K562 (cell line): ENCODE results near the gene JPH4. TPM values are rescaled to one million over a fixed set of nuclear protein-coding genes. Genes with fewer than 3 reads are reported as not detected.

Experiments
- ATAC-seq: fragments of 200-7000 bp; cut with Tn5 transposase; 3 replicates; pipeline ENCODE4 v1.9.1; 2020; ENCODE audit warnings: moderate library complexity
- BruUV-seq: library from RNA; stranded (reverse); fragments of 400-500 nt; replicated peaks from 2 replicates; lab custom pipeline; 2021; lab: Mats Ljungman, UMichigan
- CTCF ChIA-PET: fragments of 300-600 bp; formaldehyde crosslinking; extraction: SDS; loops from one replicate; lab custom pipeline; 2021; ENCODE audit warnings: low intra/inter-chr PET ratio; lab: Yijun Ruan, JAX
- POLR2A ChIA-PET: fragments of 300-600, 350-650 bp; sonication (Branson Sonifier 250); formaldehyde crosslinking; extraction: SDS; loops from one replicate; lab custom pipeline; 2021; ENCODE audit warnings: antibody characterized with exemption, inconsistent platforms; lab: Yijun Ruan, JAX
- DNase-seq, 4 experiments: peaks; one replicate each; pipeline versions ENCODE4 v3.0.0 to v3.0.0-alpha.2; 2011 to 2018; ENCODE audit warnings: low spot score in 3 of 4, mixed read lengths in 3 of 4; ENCODE audit errors: extremely low read depth in 1 of 4
- FAIRE-seq: peaks from 2 replicates; lab custom pipeline; 2011; peaks lifted over from hg19 to GRCh38; lab: Jason Lieb, UNC
- H2AFZ ChIP-seq: 2 replicates; pipeline ENCODE4 v1.6.0; 2011; ENCODE audit warnings: low read depth, low read length, control low read depth, inconsistent platforms
- H3K27ac ChIP-seq: fragments of 200-600 bp; 3 replicates; pipeline ENCODE4 v1.8.0; 2011; ENCODE audit warnings: low read depth, mild to moderate bottlenecking, control low read depth, inconsistent platforms, low read length, moderate library complexity, mixed read lengths; ENCODE audit errors: extremely low read depth
- H3K27me3 ChIP-seq, 2 experiments: fragments of 300-600 bp in 1 of 2; 2 replicates in 1 of 2; 3 replicates in 1 of 2; pipeline versions ENCODE4 v1.6.0 to v1.8.0; 2011; ENCODE audit warnings: inconsistent platforms in 2 of 2, low read length in 2 of 2, mild to moderate bottlenecking in 1 of 2, mixed read lengths in 1 of 2, moderate library complexity in 1 of 2; ENCODE audit not compliant: control insufficient read depth in 2 of 2, insufficient read depth in 2 of 2
- H3K36me3 ChIP-seq: fragments of 300-600 bp; 3 replicates; pipeline ENCODE4 v1.8.0; 2011; ENCODE audit warnings: mild to moderate bottlenecking, low read length, inconsistent platforms; ENCODE audit not compliant: control insufficient read depth, insufficient read depth
- H3K4me1 ChIP-seq, 2 experiments: fragments of 200-600 bp in 1 of 2; replicated peaks in 1 of 2; 2 replicates in 1 of 2; 3 replicates in 1 of 2; pipeline versions ENCODE4 v1.5.1 to v1.8.0; 2011; ENCODE audit warnings: inconsistent platforms in 2 of 2, low read length in 2 of 2, mild to moderate bottlenecking in 1 of 2, mixed read lengths in 1 of 2, moderate library complexity in 1 of 2; ENCODE audit not compliant: control insufficient read depth in 2 of 2, insufficient read depth in 2 of 2
- H3K4me2 ChIP-seq: 2 replicates; pipeline ENCODE4 v1.6.1; 2011; ENCODE audit warnings: low read length, control low read depth, inconsistent platforms, mixed read lengths; ENCODE audit not compliant: insufficient read depth
- H3K4me3 ChIP-seq: fragments of 200-600 bp; sonication (generic), shearing (Covaris generic); 2 replicates; pipeline ENCODE4 v1.5.1; 2016; ENCODE audit warnings: control low read depth, inconsistent platforms
- H3K79me2 ChIP-seq: fragments of 200-600 bp; 3 replicates; pipeline ENCODE4 v1.8.0; 2011; ENCODE audit warnings: low read length, inconsistent platforms; ENCODE audit not compliant: control insufficient read depth, insufficient read depth
- H3K9ac ChIP-seq, 2 experiments: 2 replicates each; pipeline versions ENCODE4 v1.6.0 to v1.6.1; 2011; ENCODE audit warnings: low read depth in 2 of 2, low read length in 2 of 2, control low read depth in 1 of 2, inconsistent platforms in 1 of 2, mild to moderate bottlenecking in 1 of 2, mixed read lengths in 1 of 2; ENCODE audit not compliant: insufficient read depth in 1 of 2
- H3K9me1 ChIP-seq: one replicate; pipeline ENCODE4 v1.6.0; 2011; ENCODE audit warnings: inconsistent platforms, mild to moderate bottlenecking, low read length, moderate library complexity; ENCODE audit not compliant: control insufficient read depth, insufficient read depth
- H3K9me3 ChIP-seq: replicated peaks from 2 replicates; pipeline ENCODE4 v1.5.1; 2011; ENCODE audit warnings: low read depth, low read length, inconsistent platforms; ENCODE audit not compliant: control insufficient read depth, insufficient read depth
- H4K20me1 ChIP-seq: replicated peaks from 2 replicates; pipeline ENCODE4 v1.6.1; 2011; ENCODE audit warnings: low read length, inconsistent platforms, mixed read lengths; ENCODE audit not compliant: control insufficient read depth, insufficient read depth
- CTCF ChIP-seq, 3 experiments: IDR thresholded peaks in 2 of 3; conservative IDR thresholded peaks in 1 of 3; 2 replicates each; pipeline ENCODE4 v1.5.1; 2011 to 2012; ENCODE audit warnings: low read length in 3 of 3, mild to moderate bottlenecking in 3 of 3, control low read depth in 2 of 3, improper control_type of control experiment in 1 of 3, inconsistent platforms in 1 of 3, low read depth in 1 of 3, mixed read lengths in 1 of 3, moderate library complexity in 1 of 3; ENCODE audit not compliant: insufficient read depth in 2 of 3
- ETV6 ChIP-seq, 3 experiments: fragments of 150-350 bp in 1 of 3; sonication (generic) in 1 of 3; formaldehyde crosslinking in 1 of 3; IDR thresholded peaks; 2 replicates each; pipeline versions ENCODE4 v1.6.1 to v1.8.0; 2014 to 2022; ENCODE audit warnings: borderline replicate concordance in 2 of 3, low read depth in 2 of 3, antibody characterized with exemption in 1 of 3, low read length in 1 of 3, mild to moderate bottlenecking in 1 of 3, missing genetic modification reagents in 1 of 3
- HNRNPH1 ChIP-seq: fragments of 200-400 bp; formaldehyde crosslinking; optimal IDR thresholded peaks from 2 replicates; pipeline ENCODE3; 2017; ENCODE audit warnings: low read depth, mild to moderate bottlenecking, low read length, moderate library complexity
- IRF2 ChIP-seq: sonication (generic); formaldehyde crosslinking; IDR thresholded peaks from 2 replicates; pipeline ENCODE4 v1.8.1; 2022; ENCODE audit warnings: mild to moderate bottlenecking, missing genetic modification reagents
- NFE2L1 ChIP-seq: fragments of 450-650 bp; IDR thresholded peaks from 2 replicates; pipeline ENCODE4 v1.6.1; 2016; ENCODE audit warnings: missing genetic modification characterization, low read depth, mild to moderate bottlenecking, missing compliant biosample characterization, moderate library complexity, borderline replicate concordance
- TEAD4 ChIP-seq, 2 experiments: sonication (generic) in 1 of 2; formaldehyde crosslinking in 1 of 2; IDR thresholded peaks; 2 replicates each; pipeline versions ENCODE4 v1.6.1 to v1.8.0; 2012 to 2022; ENCODE audit warnings: borderline replicate concordance in 1 of 2, inconsistent platforms in 1 of 2, low read length in 1 of 2, mild to moderate bottlenecking in 1 of 2, missing genetic modification reagents in 1 of 2
- ZNF764 ChIP-seq: fragments of 250-450 bp; sonication (Bioruptor Pico); IDR thresholded peaks from 2 replicates; pipeline ENCODE4 v1.4.0; 2020; ENCODE audit warnings: low read depth, mild to moderate bottlenecking, moderate library complexity
- WGBS: fragments of 100-300 bp; shearing (Covaris generic); methylation state at CpG from one replicate; pipeline ENCODE4 v1.1.6; 2016; ENCODE audit warnings: low coverage, mixed read lengths; ENCODE audit not compliant: insufficient coverage; ENCODE audit errors: missing lambda C conversion rate; 5-methylcytosine and 5-hydroxymethylcytosine counted together
- in situ Hi-C: fragments of 300-500 bp; cut with MboI; formaldehyde crosslinking; loops from 4 replicates; pipeline ENCODE4 v1.15.0; 2018; ENCODE audit warnings: inconsistent platforms, mixed read lengths
- intact Hi-C: fragments of 100-400 bp; cut with micrococcal nuclease; formaldehyde crosslinking; loops from 2 replicates; pipeline ENCODE4 v1.14.2; 2022
- polyA plus RNA-seq, 8 experiments: library from polyadenylated mRNA; depleted of rRNA in 4 of 8; stranded (reverse) in 5 of 8; unstranded in 3 of 8; fragments of >200 nt; fragmentation: Nextera tagmentation in 2 of 8; fragmentation: Illumina TruSeq in 1 of 8; extraction: Ambion mirVana in 2 of 8; extraction: Trizol in 1 of 8; gene quantifications; 2 replicates each; pipeline versions ENCODE4 v1.2.1 to v1.2.3, GENCODE V29; 2011 to 2014; ENCODE audit warnings: inconsistent platforms in 1 of 8, missing spikeins in 1 of 8
- total RNA-seq, 7 experiments: library from RNA; depleted of rRNA in 6 of 7; stranded (reverse); fragments of >200 nt in 6 of 7; fragmentation: Illumina TruSeq in 2 of 7; extraction: Trizol in 2 of 7; gene quantifications; 2 replicates each; pipeline versions ENCODE4 v1.2.1 to v1.2.3, GENCODE V29; 2011 to 2021; ENCODE audit warnings: low replicate concordance in 1 of 7
- TF ChIP-seq, protein P1 (sequence below): sonication (generic); formaldehyde crosslinking; IDR thresholded peaks from 2 replicates; pipeline ENCODE4 v1.8.1; 2023; ENCODE audit warnings: missing genetic modification reagents, mild to moderate bottlenecking, borderline replicate concordance
- TF ChIP-seq, protein P2 (sequence below): fragments of 250-450 bp; sonication (Bioruptor Pico); IDR thresholded peaks from 2 replicates; pipeline ENCODE4 v1.9.0; 2021; ENCODE audit warnings: mild to moderate bottlenecking, inconsistent platforms

JPH4 gene
- total and polyA plus RNA-seq, 9 of the 15 experiments (the other 6 are each of a cell fraction or from before 2014, with no cell fraction given): 0.04 to 0.13 (median 0.06) TPM; not detected in 5

- in situ Hi-C loops: no loop called here
- no peak for TF ChIP-seq ETV6 (IDR thresholded peaks at IDR 0.05; ENCODE audit: borderline replicate concordance in 1 of 2, low read depth in 2 of 2, low read length in 1 of 2)
- TF ChIP-seq ETV6 (CRISPR knock-in tag; IDR thresholded peaks at IDR 0.05; ENCODE audit: borderline replicate concordance): no peak
- TF ChIP-seq, protein P1, sequence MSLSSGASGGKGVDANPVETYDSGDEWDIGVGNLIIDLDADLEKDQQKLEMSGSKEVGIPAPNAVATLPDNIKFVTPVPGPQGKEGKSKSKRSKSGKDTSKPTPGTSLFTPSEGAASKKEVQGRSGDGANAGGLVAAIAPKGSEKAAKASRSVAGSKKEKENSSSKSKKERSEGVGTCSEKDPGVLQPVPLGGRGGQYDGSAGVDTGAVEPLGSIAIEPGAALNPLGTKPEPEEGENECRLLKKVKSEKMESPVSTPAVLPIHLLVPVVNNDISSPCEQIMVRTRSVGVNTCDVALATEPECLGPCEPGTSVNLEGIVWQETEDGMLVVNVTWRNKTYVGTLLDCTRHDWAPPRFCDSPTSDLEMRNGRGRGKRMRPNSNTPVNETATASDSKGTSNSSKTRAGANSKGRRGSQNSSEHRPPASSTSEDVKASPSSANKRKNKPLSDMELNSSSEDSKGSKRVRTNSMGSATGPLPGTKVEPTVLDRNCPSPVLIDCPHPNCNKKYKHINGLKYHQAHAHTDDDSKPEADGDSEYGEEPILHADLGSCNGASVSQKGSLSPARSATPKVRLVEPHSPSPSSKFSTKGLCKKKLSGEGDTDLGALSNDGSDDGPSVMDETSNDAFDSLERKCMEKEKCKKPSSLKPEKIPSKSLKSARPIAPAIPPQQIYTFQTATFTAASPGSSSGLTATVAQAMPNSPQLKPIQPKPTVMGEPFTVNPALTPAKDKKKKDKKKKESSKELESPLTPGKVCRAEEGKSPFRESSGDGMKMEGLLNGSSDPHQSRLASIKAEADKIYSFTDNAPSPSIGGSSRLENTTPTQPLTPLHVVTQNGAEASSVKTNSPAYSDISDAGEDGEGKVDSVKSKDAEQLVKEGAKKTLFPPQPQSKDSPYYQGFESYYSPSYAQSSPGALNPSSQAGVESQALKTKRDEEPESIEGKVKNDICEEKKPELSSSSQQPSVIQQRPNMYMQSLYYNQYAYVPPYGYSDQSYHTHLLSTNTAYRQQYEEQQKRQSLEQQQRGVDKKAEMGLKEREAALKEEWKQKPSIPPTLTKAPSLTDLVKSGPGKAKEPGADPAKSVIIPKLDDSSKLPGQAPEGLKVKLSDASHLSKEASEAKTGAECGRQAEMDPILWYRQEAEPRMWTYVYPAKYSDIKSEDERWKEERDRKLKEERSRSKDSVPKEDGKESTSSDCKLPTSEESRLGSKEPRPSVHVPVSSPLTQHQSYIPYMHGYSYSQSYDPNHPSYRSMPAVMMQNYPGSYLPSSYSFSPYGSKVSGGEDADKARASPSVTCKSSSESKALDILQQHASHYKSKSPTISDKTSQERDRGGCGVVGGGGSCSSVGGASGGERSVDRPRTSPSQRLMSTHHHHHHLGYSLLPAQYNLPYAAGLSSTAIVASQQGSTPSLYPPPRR (CRISPR knock-in tag): no peak
- no peak for TF ChIP-seq HNRNPH1
- no peak for TF ChIP-seq NFE2L1 (tag)
- no peak for TF ChIP-seq IRF2 (CRISPR knock-in tag)
- no peak for TF ChIP-seq CTCF (IDR thresholded peaks at IDR 0.05 in 2 of 3, conservative IDR thresholded peaks at IDR 0.05 in 1 of 3; ENCODE audit: insufficient read depth in 2 of 3, low read depth in 1 of 3, low read length in 3 of 3)
- no peak for TF ChIP-seq TEAD4 (IDR thresholded peaks at IDR 0.05; ENCODE audit: low read length)
- no peak for TF ChIP-seq TEAD4 (CRISPR knock-in tag; IDR thresholded peaks at IDR 0.05; ENCODE audit: borderline replicate concordance)
- TF ChIP-seq, protein P2, sequence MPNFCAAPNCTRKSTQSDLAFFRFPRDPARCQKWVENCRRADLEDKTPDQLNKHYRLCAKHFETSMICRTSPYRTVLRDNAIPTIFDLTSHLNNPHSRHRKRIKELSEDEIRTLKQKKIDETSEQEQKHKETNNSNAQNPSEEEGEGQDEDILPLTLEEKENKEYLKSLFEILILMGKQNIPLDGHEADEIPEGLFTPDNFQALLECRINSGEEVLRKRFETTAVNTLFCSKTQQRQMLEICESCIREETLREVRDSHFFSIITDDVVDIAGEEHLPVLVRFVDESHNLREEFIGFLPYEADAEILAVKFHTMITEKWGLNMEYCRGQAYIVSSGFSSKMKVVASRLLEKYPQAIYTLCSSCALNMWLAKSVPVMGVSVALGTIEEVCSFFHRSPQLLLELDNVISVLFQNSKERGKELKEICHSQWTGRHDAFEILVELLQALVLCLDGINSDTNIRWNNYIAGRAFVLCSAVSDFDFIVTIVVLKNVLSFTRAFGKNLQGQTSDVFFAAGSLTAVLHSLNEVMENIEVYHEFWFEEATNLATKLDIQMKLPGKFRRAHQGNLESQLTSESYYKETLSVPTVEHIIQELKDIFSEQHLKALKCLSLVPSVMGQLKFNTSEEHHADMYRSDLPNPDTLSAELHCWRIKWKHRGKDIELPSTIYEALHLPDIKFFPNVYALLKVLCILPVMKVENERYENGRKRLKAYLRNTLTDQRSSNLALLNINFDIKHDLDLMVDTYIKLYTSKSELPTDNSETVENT (CRISPR knock-in tag): no peak
- TF ChIP-seq ZNF764 (CRISPR knock-in tag): no peak
Measured at GRCh38 chr14:23531391-23531790, 47.2 kb downstream of the JPH4 start.

More at GRCh38 chr14:23531391-23531790, 47.2 kb downstream of the JPH4 start:
- Histone ChIP-seq H3K9me3 (no peaks in the 10 kb centered on the region), H3K4me2 (no peak overlapping the region), H3K9me1 (no peaks in the 10 kb centered on the region), H3K4me1 (peaks cover 0 to 3% of the 10 kb centered on the region in 2 experiments; a peak in 1 of 5 replicates), H3K27ac (no peak overlapping the region), H3K9ac (no peak overlapping the region), H4K20me1 (no peaks in the 10 kb centered on the region; the same call in 1 of the 2 replicates), H3K36me3 (no peaks in the 10 kb centered on the region), H3K27me3 (peaks cover 0 to 36% of the 10 kb centered on the region in 2 experiments; a peak in 3 of 5 replicates), H3K4me3 (no peak overlapping the region), H3K79me2 (no peaks in the 10 kb centered on the region), H2AFZ (no peak overlapping the region)
- POLR2A ChIA-PET: interaction anchor here (1.4 kb wide), 1 partner anchor 24 kb away, joined by 3 read pairs; no protein-coding TSS in a partner anchor
- WGBS: 4% methylated on average over 8 of the region's 12 CpGs
- CTCF ChIA-PET: no interaction called here
- ATAC-seq (no peak), DNase-seq (no peak), FAIRE-seq (no peak)
- intact Hi-C loops: no loop called here
- no TSS peak for BruUV-seq
